ENCODE data around the gene PTEN.

Gene PTEN

GRCh38 chr10:87956055-87956454 is 92.6 kb downstream of the PTEN start:
- Histone ChIP-seq H3K27ac (no peak overlapping the region), H3K4me3 (no peak overlapping the region)

GRCh38 chr10:87957702-87958101 is 94.3 kb downstream of the PTEN start:
- no peak overlapping the region for H3K4me3 ChIP-seq
- H3K27ac ChIP-seq, result no peak overlapping the region

- H3K27ac ChIP-seq, result no peak overlapping the region
- H3K4me3 ChIP-seq, result no peak overlapping the region
Observed at GRCh38 chr10:87960230-87960629, 96.8 kb downstream of the PTEN start.

- H3K27ac ChIP-seq, result peak overlapping the region in 5 of 21 experiments; percentile 3 to 49 (median 25)
- no peak overlapping the region for H3K4me3 ChIP-seq
Observed at GRCh38 chr10:87961314-87961713, 97.9 kb downstream of the PTEN start.

GRCh38 chr10:87966459-87966858 is 103.0 kb downstream of the PTEN start:
- Histone ChIP-seq H3K4me3 (no peak overlapping the region), H3K27ac (no peak overlapping the region)

- no peak overlapping the region for H3K4me3 ChIP-seq
- no peak overlapping the region for H3K27ac ChIP-seq
Observed at GRCh38 chr10:87973635-87974034, 110.2 kb downstream of the PTEN start.

GRCh38 chr10:87974130-87974529 is 110.7 kb downstream of the PTEN start:
- Histone ChIP-seq H3K27ac (no peak overlapping the region), H3K4me3 (no peak overlapping the region)

- H3K27ac ChIP-seq, result no peak overlapping the region
- H3K4me3 ChIP-seq, result no peak overlapping the region
Observed at GRCh38 chr10:87974769-87975168, 111.3 kb downstream of the PTEN start.

- Histone ChIP-seq H3K27ac (no peak overlapping the region), H3K4me3 (no peak overlapping the region)
Observed at GRCh38 chr10:87976101-87976743, 112.8 kb downstream of the PTEN start.

GRCh38 chr10:87978166-87978565 is 114.7 kb downstream of the PTEN start:
- Histone ChIP-seq H3K27ac (no peak overlapping the region), H3K4me3 (no peak overlapping the region)

GRCh38 chr10:87979847-87980246 is 116.4 kb downstream of the PTEN start:
- H3K4me3 ChIP-seq, result no peak overlapping the region
- H3K27ac ChIP-seq, result no peak overlapping the region

GRCh38 chr10:87983716-87984115 is 120.3 kb downstream of the PTEN start:
- Histone ChIP-seq H3K27ac (no peak overlapping the region), H3K4me3 (no peak overlapping the region)

- Histone ChIP-seq H3K27ac (no peak overlapping the region), H3K4me3 (no peak overlapping the region)
Observed at GRCh38 chr10:87987206-87987605, 123.8 kb downstream of the PTEN start.

- H3K27ac ChIP-seq, result no peak overlapping the region
- H3K4me3 ChIP-seq, result no peak overlapping the region
Observed at GRCh38 chr10:87991946-87992345, 128.5 kb downstream of the PTEN start.

GRCh38 chr10:88004451-88004850 is 141.0 kb downstream of the PTEN start:
- Histone ChIP-seq H3K4me3 (no peak overlapping the region), H3K27ac (peak overlapping the region in 2 of 21 experiments; percentile 16 to 39)

GRCh38 chr10:88006261-88006660 is 142.8 kb downstream of the PTEN start:
- no peak overlapping the region for H3K4me3 ChIP-seq
- no peak overlapping the region for H3K27ac ChIP-seq

- H3K4me3 ChIP-seq, result no peak overlapping the region
- no peak overlapping the region for H3K27ac ChIP-seq
Observed at GRCh38 chr10:88008866-88009470, 145.5 kb downstream of the PTEN start.

- Histone ChIP-seq H3K27ac (no peak overlapping the region), H3K4me3 (no peak overlapping the region)
Observed at GRCh38 chr10:88012641-88013040, 149.2 kb downstream of the PTEN start.

GRCh38 chr10:88017781-88018180 is 154.4 kb downstream of the PTEN start:
- no peak overlapping the region for H3K27ac ChIP-seq
- H3K4me3 ChIP-seq, result no peak overlapping the region

- H3K27ac ChIP-seq, result no peak overlapping the region
- no peak overlapping the region for H3K4me3 ChIP-seq
Observed at GRCh38 chr10:88019753-88020152, 156.3 kb downstream of the PTEN start.
